K562 (cell line): ENCODE measurements around the gene TNFAIP3. TPM values are rescaled to one million over a fixed set of nuclear protein-coding genes. Genes with fewer than 3 reads are reported as not detected.

ENCODE experiments used
- IRF9 ChIP-seq: fragments of 450-650 bp; IDR thresholded peaks from 2 replicates; pipeline ENCODE4 v1.6.1; 2016; ENCODE audit warnings: missing biosample characterization, missing genetic modification characterization
- POLR2AphosphoS2 ChIP-seq: IDR thresholded peaks from 2 replicates; pipeline ENCODE4 v1.6.1; 2012; ENCODE audit warnings: low read length, improper control_type of control experiment
- SMARCC2 ChIP-seq: fragments of 450-650 bp; IDR thresholded peaks from 2 replicates; pipeline ENCODE4 v1.6.1; 2017; ENCODE audit warnings: antibody characterized with exemption, moderate library complexity, mild to moderate bottlenecking, low read depth
- SNIP1 ChIP-seq: fragments of 450-650 bp; IDR thresholded peaks from 2 replicates; pipeline ENCODE4 v1.7.1; 2017; ENCODE audit warnings: low read depth, mild to moderate bottlenecking
- SOX6 ChIP-seq: fragments of 450-650 bp; IDR thresholded peaks from 2 replicates; pipeline ENCODE4 v1.6.1; 2014; ENCODE audit warnings: mild to moderate bottlenecking
- SRF ChIP-seq, 2 experiments: fragments of 250-450, 450-650 bp in 1 of 2; sonication (Bioruptor Pico) in 1 of 2; sonication (generic) in 1 of 2; formaldehyde crosslinking; IDR thresholded peaks; 2 replicates each; pipeline versions ENCODE4 v1.5.0 to v1.5.1; 2020 to 2022; ENCODE audit warnings: mild to moderate bottlenecking in 1 of 2, missing genetic modification reagents in 1 of 2
- SRSF3 ChIP-seq: fragments of 200-400 bp; formaldehyde crosslinking; IDR thresholded peaks from 2 replicates; pipeline ENCODE4 v1.6.1; 2016; ENCODE audit warnings: mild to moderate bottlenecking, low read length, moderate library complexity; ENCODE audit not compliant: insufficient read depth
- STAG1 ChIP-seq: sonication (generic); formaldehyde crosslinking; IDR thresholded peaks from 2 replicates; pipeline ENCODE4 v1.5.0; 2020; ENCODE audit warnings: missing genetic modification reagents, borderline replicate concordance
- TAF7 ChIP-seq: fragments of 450-650 bp; IDR thresholded peaks from 2 replicates; pipeline ENCODE4 v1.6.1; 2016; ENCODE audit warnings: missing genetic modification characterization, missing compliant biosample characterization
- TRIM28 ChIP-seq: fragments of 450-650 bp; IDR thresholded peaks from 2 replicates; pipeline ENCODE4 v1.6.1; 2017
- ZBTB17 ChIP-seq: fragments of 450-650 bp; formaldehyde crosslinking; IDR thresholded peaks from 2 replicates; pipeline ENCODE4 v1.4.0; 2020; ENCODE audit warnings: mild to moderate bottlenecking
- ZNF134 ChIP-seq: fragments of 250-450 bp; sonication (Bioruptor Pico); conservative IDR thresholded peaks from 2 replicates; pipeline ENCODE4 v1.4.0; 2020
- ZNF431 ChIP-seq: sonication (generic); formaldehyde crosslinking; IDR thresholded peaks from 2 replicates; pipeline ENCODE4 v1.8.0; 2022; ENCODE audit warnings: mild to moderate bottlenecking, missing genetic modification reagents
- ZNF785 ChIP-seq: fragments of 250-450 bp; sonication (Bioruptor Pico); IDR thresholded peaks from 2 replicates; pipeline ENCODE4 v1.4.0; 2020; ENCODE audit warnings: mild to moderate bottlenecking
- polyA plus RNA-seq, 8 experiments: library from polyadenylated mRNA; depleted of rRNA in 4 of 8; stranded (reverse) in 5 of 8; unstranded in 3 of 8; fragments of >200 nt; fragmentation: Nextera tagmentation in 2 of 8; fragmentation: Illumina TruSeq in 1 of 8; extraction: Ambion mirVana in 2 of 8; extraction: Trizol in 1 of 8; gene quantifications; 2 replicates each; pipeline versions ENCODE4 v1.2.1 to v1.2.3, GENCODE V29; 2011 to 2014; ENCODE audit warnings: inconsistent platforms in 1 of 8, missing spikeins in 1 of 8
- total RNA-seq, 7 experiments: library from RNA; depleted of rRNA in 6 of 7; stranded (reverse); fragments of >200 nt in 6 of 7; fragmentation: Illumina TruSeq in 2 of 7; extraction: Trizol in 2 of 7; gene quantifications; 2 replicates each; pipeline versions ENCODE4 v1.2.1 to v1.2.3, GENCODE V29; 2011 to 2021; ENCODE audit warnings: low replicate concordance in 1 of 7
- TF ChIP-seq, protein P1 (sequence below): fragments of 250-450 bp; sonication (Bioruptor Pico); IDR thresholded peaks from 2 replicates; pipeline ENCODE4 v1.8.0; 2021; ENCODE audit warnings: moderate library complexity, mild to moderate bottlenecking, inconsistent platforms
- TF ChIP-seq, protein P2 (sequence below): sonication (generic); formaldehyde crosslinking; IDR thresholded peaks from 2 replicates; pipeline ENCODE4 v1.9.0; 2022; ENCODE audit warnings: mild to moderate bottlenecking, missing genetic modification reagents
- TF ChIP-seq, protein P3 (sequence below), 2 experiments: IDR thresholded peaks; 2 replicates each; pipeline ENCODE4 v1.6.1; 2012; ENCODE audit warnings: improper control_type of control experiment in 2 of 2, low read depth in 2 of 2, low read length in 2 of 2, borderline replicate concordance in 1 of 2

TNFAIP3 gene
- total and polyA plus RNA-seq, 9 of the 15 experiments (the other 6 are each of a cell fraction or from before 2014, with no cell fraction given), result 0.79 to 17.0 (median 6.4) TPM

DNA sequence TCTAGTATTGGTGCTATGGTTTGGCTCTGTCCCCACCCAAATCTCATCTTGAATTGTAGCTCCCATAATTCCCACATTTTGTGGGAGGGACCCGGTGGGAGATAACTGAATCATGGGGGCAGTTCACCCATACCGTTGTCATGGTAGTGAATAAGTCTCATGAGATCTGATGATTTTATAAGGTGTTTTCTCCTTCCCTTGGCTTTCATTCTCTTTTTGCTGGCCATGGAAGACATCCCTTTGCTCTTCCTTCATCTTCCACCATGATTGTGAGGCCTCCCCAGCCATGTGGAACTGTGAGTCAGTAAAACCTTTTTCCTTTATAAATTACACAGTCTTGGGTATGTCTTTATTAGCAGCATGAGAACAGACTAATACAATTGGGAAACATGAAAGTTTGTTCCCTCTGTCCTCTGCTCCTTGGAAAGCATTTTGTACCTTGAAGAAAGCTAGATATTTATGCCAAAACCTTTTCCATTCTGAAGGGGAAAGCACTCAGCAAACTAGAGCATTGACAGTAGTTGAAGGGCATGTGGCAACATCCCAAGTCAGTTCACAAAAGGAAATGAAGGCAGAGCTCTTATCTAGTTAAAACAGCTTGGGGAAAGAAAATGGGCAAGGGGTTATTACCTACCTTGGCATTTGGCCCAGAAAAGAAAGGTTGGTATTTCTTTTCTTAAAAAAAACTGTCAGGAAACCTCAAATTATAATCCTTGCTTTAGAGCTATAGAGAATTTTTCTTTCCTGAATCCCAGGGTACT, 10.7 kb upstream of the TNFAIP3 start (continued):
- TF ChIP-seq IRF9 (tag) (no peak), ZBTB17 (CRISPR knock-in tag) (no peak), TAF7 (no peak), ZNF431 (CRISPR knock-in tag) (peak; percentile 100), SRF (CRISPR knock-in tag; IDR thresholded peaks at IDR 0.05) (no peak), POLR2AphosphoS2 (no peak), SOX6 (no peak), SMARCC2 (no peak), ZNF134 (no peak), STAG1 (CRISPR knock-in tag) (no peak), ZNF785 (CRISPR knock-in tag) (no peak), SRSF3 (no peak), TRIM28 (peak; percentile 66; the same call in 1 of the 2 replicates), SNIP1 (no peak)
- TF ChIP-seq, protein P1, sequence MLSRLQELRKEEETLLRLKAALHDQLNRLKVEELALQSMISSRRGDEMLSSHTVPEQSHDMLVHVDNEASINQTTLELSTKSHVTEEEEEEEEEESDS (CRISPR knock-in tag), result no peak
- TF ChIP-seq, protein P2, sequence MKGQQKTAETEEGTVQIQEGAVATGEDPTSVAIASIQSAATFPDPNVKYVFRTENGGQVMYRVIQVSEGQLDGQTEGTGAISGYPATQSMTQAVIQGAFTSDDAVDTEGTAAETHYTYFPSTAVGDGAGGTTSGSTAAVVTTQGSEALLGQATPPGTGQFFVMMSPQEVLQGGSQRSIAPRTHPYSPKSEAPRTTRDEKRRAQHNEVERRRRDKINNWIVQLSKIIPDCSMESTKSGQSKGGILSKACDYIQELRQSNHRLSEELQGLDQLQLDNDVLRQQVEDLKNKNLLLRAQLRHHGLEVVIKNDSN (CRISPR knock-in tag), result 0 out of 2 replicates have a peak, but pooled peaks have one; percentile 15
- TF ChIP-seq, protein P3, sequence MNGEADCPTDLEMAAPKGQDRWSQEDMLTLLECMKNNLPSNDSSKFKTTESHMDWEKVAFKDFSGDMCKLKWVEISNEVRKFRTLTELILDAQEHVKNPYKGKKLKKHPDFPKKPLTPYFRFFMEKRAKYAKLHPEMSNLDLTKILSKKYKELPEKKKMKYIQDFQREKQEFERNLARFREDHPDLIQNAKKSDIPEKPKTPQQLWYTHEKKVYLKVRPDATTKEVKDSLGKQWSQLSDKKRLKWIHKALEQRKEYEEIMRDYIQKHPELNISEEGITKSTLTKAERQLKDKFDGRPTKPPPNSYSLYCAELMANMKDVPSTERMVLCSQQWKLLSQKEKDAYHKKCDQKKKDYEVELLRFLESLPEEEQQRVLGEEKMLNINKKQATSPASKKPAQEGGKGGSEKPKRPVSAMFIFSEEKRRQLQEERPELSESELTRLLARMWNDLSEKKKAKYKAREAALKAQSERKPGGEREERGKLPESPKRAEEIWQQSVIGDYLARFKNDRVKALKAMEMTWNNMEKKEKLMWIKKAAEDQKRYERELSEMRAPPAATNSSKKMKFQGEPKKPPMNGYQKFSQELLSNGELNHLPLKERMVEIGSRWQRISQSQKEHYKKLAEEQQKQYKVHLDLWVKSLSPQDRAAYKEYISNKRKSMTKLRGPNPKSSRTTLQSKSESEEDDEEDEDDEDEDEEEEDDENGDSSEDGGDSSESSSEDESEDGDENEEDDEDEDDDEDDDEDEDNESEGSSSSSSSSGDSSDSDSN (IDR thresholded peaks at IDR 0.05; ENCODE audit: borderline replicate concordance in 1 of 2, low read depth in 2 of 2, low read length in 2 of 2), result no peak
